Lung (tissue), 16 donors: ENCODE measurements around the gene WAS. TPM values are rescaled to one million over a fixed set of nuclear protein-coding genes. Genes with fewer than 3 reads are reported as not detected.

Experiments
- ATAC-seq: fragments of 200-7000 bp; cut with Tn5 transposase; one replicate; pipeline ENCODE4 v1.9.1; 2020; ENCODE audit warnings: moderate number of reproducible peaks; ENCODE audit not compliant: insufficient read depth, low FRiP score
- DNase-seq, 3 donors: peaks; one replicate each; pipeline ENCODE4 v3.0.0-alpha.2; 2013 to 2017
- H3K27ac ChIP-seq, 2 donors: one replicate each; pipeline ENCODE4 v1.5.1; 2013; ENCODE audit warnings: mild to moderate bottlenecking in 2 of 2, moderate library complexity in 2 of 2, control low read depth in 1 of 2, inconsistent platforms in 1 of 2, low read depth in 1 of 2, low read length in 1 of 2
- H3K27me3 ChIP-seq, 3 donors: one replicate each; pipeline ENCODE4 v1.5.1; 2013; ENCODE audit warnings: low read length in 2 of 3; ENCODE audit not compliant: control insufficient read depth in 3 of 3, insufficient read depth in 3 of 3
- H3K36me3 ChIP-seq, 4 donors: one replicate each; pipeline ENCODE4 v1.5.1; 2013; ENCODE audit warnings: low read length in 4 of 4, mild to moderate bottlenecking in 1 of 4, moderate library complexity in 1 of 4; ENCODE audit not compliant: control insufficient read depth in 4 of 4, insufficient read depth in 4 of 4
- H3K4me1 ChIP-seq, 5 donors: one replicate each; pipeline ENCODE4 v1.5.1; 2013; ENCODE audit warnings: low read length in 5 of 5, mild to moderate bottlenecking in 2 of 5, moderate library complexity in 1 of 5; ENCODE audit not compliant: control insufficient read depth in 5 of 5, insufficient read depth in 5 of 5
- H3K4me3 ChIP-seq: one replicate; pipeline ENCODE4 v1.5.1; 2013; ENCODE audit warnings: mild to moderate bottlenecking, control low read depth, moderate library complexity
- H3K9ac ChIP-seq, 2 donors: one replicate each; pipeline ENCODE4 v1.5.1; 2013; ENCODE audit warnings: low read length in 2 of 2, control low read depth in 1 of 2; ENCODE audit not compliant: insufficient read depth in 1 of 2
- H3K9me3 ChIP-seq, 4 donors: one replicate each; pipeline ENCODE4 v1.5.1; 2013; ENCODE audit warnings: low read length in 3 of 4, mild to moderate bottlenecking in 1 of 4, moderate library complexity in 1 of 4; ENCODE audit not compliant: control insufficient read depth in 4 of 4, insufficient read depth in 3 of 4
- CTCF ChIP-seq: IDR thresholded peaks from 2 replicates; pipeline ENCODE4 v1.5.1; 2012; ENCODE audit warnings: mild to moderate bottlenecking; ENCODE audit errors: control extremely low read depth, extremely low read depth
- WGBS, 2 donors: extraction: QIAGEN DNeasy Blood & Tissue Kit; methylation state at CpG; one replicate each; pipeline ENCODE4 v1.1.7; 2013; 5-methylcytosine and 5-hydroxymethylcytosine counted together
- long read RNA-seq, 5 donors: transcript quantifications; one replicate each; lab custom pipeline, GENCODE V29; 2026
- polyA plus RNA-seq, 2 donors: library from polyadenylated mRNA; stranded (reverse); fragments of 200-250 nt; gene quantifications; one replicate each; pipeline ENCODE4 v1.2.1, GENCODE V29; 2013
- total RNA-seq, 2 donors: library from RNA; depleted of rRNA in 1 of 2; stranded (reverse); fragments of >200 nt in 1 of 2; gene quantifications; one replicate each; pipeline ENCODE4 v1.2.1, GENCODE V29; 2014 to 2021
- donor health status: control.
- donor health status: control.
- donor health status: Bipolar disorder and iron deficiency.
- donor health status: healthy.
- donor health status: DM: yes; HTN: yes; CAD: no.

WAS gene
- total RNA-seq: 10 to 100 TPM in 1 of 2 donors, 1 to 10 TPM in 1; 8.1 to 37.2 TPM
- 10 to 100 TPM; 14.7 to 61.5 TPM for polyA plus RNA-seq
- long read RNA-seq, donor 1, partial matches to known transcripts: 0 of 1 reads
- long read RNA-seq, donor 1, other reads (novel, unspliced or antisense): 0 of 1 reads
- long read RNA-seq, donor 2: 0 reads
- long read RNA-seq, donor 3: 0 reads
- long read RNA-seq, donor 4: 0 reads
- long read RNA-seq, donor 5: 0 reads

GRCh38 chrX:48683411-48683982 lies at the start of gene WAS:
TSS of gene WAS (plus strand) at chrX:48683799. CDS start at chrX:48683854, 55 bp downstream.
- H3K9me3 ChIP-seq: no peaks in the 10 kb centered on the region
- H3K9ac ChIP-seq: no peak within 1 kb of the TSS
- no peak within 1 kb of the TSS for H3K4me3 ChIP-seq
- H3K27me3 ChIP-seq: no peaks in the 10 kb centered on the region
- TF ChIP-seq CTCF: no peak
- H3K27ac ChIP-seq: peak within 1 kb of the TSS in 1 of 2 donors; percentile 68
- no peaks in the 10 kb centered on the region for H3K4me1 ChIP-seq
- ATAC-seq (peak; percentile 55), DNase-seq (no peak)
- 52 to 67% methylated on average over 8 to 13 of the region's 13 CpGs for WGBS, 2 donors
- no peaks in the 10 kb centered on the region for H3K36me3 ChIP-seq

- Histone ChIP-seq H3K4me3 (no peak overlapping the region), H3K9ac (no peak overlapping the region), H3K9me3 (peaks cover 0 to under 1% (median 0%) of the 10 kb centered on the region in 4 donors), H3K36me3 (no peaks in the 10 kb centered on the region), H3K27ac (no peak overlapping the region), H3K27me3 (no peaks in the 10 kb centered on the region), H3K4me1 (peaks cover 0 to 4% (median 0%) of the 10 kb centered on the region in 5 donors)
- no peak for TF ChIP-seq CTCF
- DNase-seq (no peak), ATAC-seq (no peak)
- WGBS, 2 donors: 61 to 65% methylated on average over 1 of the region's 1 CpG
These were observed 47.3 kb upstream of the WAS start for GRCh38 chrX:48636301-48636700.

- Histone ChIP-seq H3K4me3 (no peak overlapping the region), H3K9me3 (no peaks in the 10 kb centered on the region), H3K27ac (no peak overlapping the region), H3K36me3 (no peaks in the 10 kb centered on the region), H3K4me1 (peaks cover 0 to 1% (median 0%) of the 10 kb centered on the region in 5 donors), H3K9ac (no peak overlapping the region), H3K27me3 (no peaks in the 10 kb centered on the region)
- ATAC-seq (no peak), DNase-seq (no peak)
- 32 to 56% methylated on average over 2 of the region's 2 CpGs for WGBS, 2 donors
- TF ChIP-seq CTCF: no peak
These were observed 46.8 kb upstream of the WAS start for GRCh38 chrX:48636776-48637175.
